Thyroid gland (tissue), 4 donors: ENCODE results near the gene XRCC5.

Experiments
- POLR2A ChIP-seq, 2 donors: fragments of 450-650 bp; IDR thresholded peaks; one replicate each; pipeline ENCODE4 v1.6.1; 2017; ENCODE audit warnings: antibody characterized with exemption in 2 of 2, mild to moderate bottlenecking in 2 of 2, moderate library complexity in 1 of 2
- TF ChIP-seq, protein P1 (sequence below), 6 experiments: fragments of 200-600 bp in 3 of 6; fragments of 450-650 bp in 3 of 6; sonication (generic) in 3 of 6; IDR thresholded peaks; one replicate each; pipeline ENCODE4 v1.5.1; 2016 to 2019; ENCODE audit warnings: antibody characterized with exemption in 6 of 6, mild to moderate bottlenecking in 2 of 6, inconsistent platforms in 1 of 6, moderate library complexity in 1 of 6

DNA sequence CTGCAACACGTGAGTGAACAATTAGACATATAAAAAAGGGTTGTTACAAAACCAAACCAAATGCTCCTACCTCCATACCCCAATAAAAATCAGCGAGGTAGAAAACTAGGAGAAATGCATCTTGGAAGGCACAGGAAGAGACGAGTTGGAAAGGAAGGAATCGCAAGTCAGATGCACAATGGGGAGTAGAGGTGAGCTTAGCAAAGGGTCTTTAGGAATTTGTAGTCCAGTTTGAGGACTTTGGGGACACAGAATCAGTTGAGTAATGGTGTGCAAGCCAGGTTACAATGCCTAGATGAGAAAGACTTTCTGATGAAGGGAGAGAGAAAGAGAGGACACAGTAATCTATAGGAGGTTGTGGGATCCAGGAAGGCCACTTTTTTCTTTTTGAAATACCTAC, 35.7 kb downstream of the XRCC5 start:
- TF ChIP-seq, protein P1, sequence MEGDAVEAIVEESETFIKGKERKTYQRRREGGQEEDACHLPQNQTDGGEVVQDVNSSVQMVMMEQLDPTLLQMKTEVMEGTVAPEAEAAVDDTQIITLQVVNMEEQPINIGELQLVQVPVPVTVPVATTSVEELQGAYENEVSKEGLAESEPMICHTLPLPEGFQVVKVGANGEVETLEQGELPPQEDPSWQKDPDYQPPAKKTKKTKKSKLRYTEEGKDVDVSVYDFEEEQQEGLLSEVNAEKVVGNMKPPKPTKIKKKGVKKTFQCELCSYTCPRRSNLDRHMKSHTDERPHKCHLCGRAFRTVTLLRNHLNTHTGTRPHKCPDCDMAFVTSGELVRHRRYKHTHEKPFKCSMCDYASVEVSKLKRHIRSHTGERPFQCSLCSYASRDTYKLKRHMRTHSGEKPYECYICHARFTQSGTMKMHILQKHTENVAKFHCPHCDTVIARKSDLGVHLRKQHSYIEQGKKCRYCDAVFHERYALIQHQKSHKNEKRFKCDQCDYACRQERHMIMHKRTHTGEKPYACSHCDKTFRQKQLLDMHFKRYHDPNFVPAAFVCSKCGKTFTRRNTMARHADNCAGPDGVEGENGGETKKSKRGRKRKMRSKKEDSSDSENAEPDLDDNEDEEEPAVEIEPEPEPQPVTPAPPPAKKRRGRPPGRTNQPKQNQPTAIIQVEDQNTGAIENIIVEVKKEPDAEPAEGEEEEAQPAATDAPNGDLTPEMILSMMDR (IDR thresholded peaks at IDR 0.05) = no peak
- no peak for TF ChIP-seq POLR2A (IDR thresholded peaks at IDR 0.05)
